GM12878 (cell line): ENCODE measurements around the gene PPFIA3.

ENCODE experiments used
- ATF3 ChIP-seq: IDR thresholded peaks from 2 replicates; pipeline ENCODE4 v1.6.1; 2011; ENCODE audit warnings: low read depth, mild to moderate bottlenecking, low read length, moderate library complexity, borderline replicate concordance; ENCODE audit errors: extremely low read depth
- CHD2 ChIP-seq: IDR thresholded peaks from 2 replicates; pipeline ENCODE4 v1.6.1; 2011; ENCODE audit warnings: low read depth, low read length, improper control_type of control experiment, borderline replicate concordance
- CREM ChIP-seq: IDR thresholded peaks from 2 replicates; pipeline ENCODE4 v1.6.1; 2014; ENCODE audit warnings: antibody characterized with exemption, low read depth
- CTCF ChIP-seq, 3 experiments: IDR thresholded peaks in 2 of 3; conservative IDR thresholded peaks in 1 of 3; 2 replicates each; pipeline ENCODE4 v1.5.1; 2011; ENCODE audit warnings: low read depth in 3 of 3, low read length in 3 of 3, mild to moderate bottlenecking in 3 of 3, control low read depth in 2 of 3, moderate library complexity in 2 of 3, inconsistent platforms in 1 of 3, mixed read lengths in 1 of 3; ENCODE audit not compliant: control insufficient read depth in 2 of 3, insufficient read depth in 1 of 3; ENCODE audit errors: extremely low read depth in 1 of 3
- HDAC6 ChIP-seq: fragments of 200-600 bp; sonication (generic); IDR thresholded peaks from one replicate; pipeline ENCODE4 v1.8.0; 2017; ENCODE audit warnings: antibody characterized with exemption; ENCODE audit not compliant: unreplicated experiment
- MYC ChIP-seq: IDR thresholded peaks from 2 replicates; pipeline ENCODE4 v1.6.1; 2011; ENCODE audit warnings: mild to moderate bottlenecking, low read length, moderate library complexity, inconsistent platforms; ENCODE audit not compliant: insufficient read depth, insufficient replicate concordance, insufficient read length, severe bottlenecking
- POLR2A ChIP-seq: IDR thresholded peaks from 2 replicates; pipeline ENCODE4 v1.6.1; 2011; ENCODE audit warnings: low read depth, mild to moderate bottlenecking, low read length
- SIN3A ChIP-seq: IDR thresholded peaks from 2 replicates; pipeline ENCODE4 v1.6.1; 2012; ENCODE audit warnings: low read depth, low read length, improper control_type of control experiment
- TF ChIP-seq, protein P1 (sequence below): IDR thresholded peaks from 2 replicates; pipeline ENCODE4 v1.6.1; 2012; ENCODE audit warnings: mild to moderate bottlenecking, low read depth, low read length
- TF ChIP-seq, protein P2 (sequence below): IDR thresholded peaks from 2 replicates; pipeline ENCODE4 v1.6.1; 2012; ENCODE audit warnings: low read depth, low read length, improper control_type of control experiment
- TF ChIP-seq, protein P3 (sequence below): fragments of 450-650 bp; formaldehyde crosslinking; IDR thresholded peaks from 2 replicates; pipeline ENCODE4 v1.4.0; 2020; ENCODE audit warnings: mild to moderate bottlenecking, moderate library complexity

GRCh38 chr19:49160450-49161189 lies 41.3 kb downstream of the PPFIA3 start:
- TF ChIP-seq CHD2 (no peak), POLR2A (no peak), CTCF (IDR thresholded peaks at IDR 0.05 in 2 of 3, conservative IDR thresholded peaks at IDR 0.05 in 1 of 3; ENCODE audit: control insufficient read depth in 2 of 3, extremely low read depth in 1 of 3, insufficient read depth in 1 of 3, low read depth in 3 of 3, low read length in 3 of 3) (no peak), MYC (no peak), SIN3A (no peak), HDAC6 (no peak), CREM (no peak), ATF3 (no peak)
- TF ChIP-seq, protein P1, sequence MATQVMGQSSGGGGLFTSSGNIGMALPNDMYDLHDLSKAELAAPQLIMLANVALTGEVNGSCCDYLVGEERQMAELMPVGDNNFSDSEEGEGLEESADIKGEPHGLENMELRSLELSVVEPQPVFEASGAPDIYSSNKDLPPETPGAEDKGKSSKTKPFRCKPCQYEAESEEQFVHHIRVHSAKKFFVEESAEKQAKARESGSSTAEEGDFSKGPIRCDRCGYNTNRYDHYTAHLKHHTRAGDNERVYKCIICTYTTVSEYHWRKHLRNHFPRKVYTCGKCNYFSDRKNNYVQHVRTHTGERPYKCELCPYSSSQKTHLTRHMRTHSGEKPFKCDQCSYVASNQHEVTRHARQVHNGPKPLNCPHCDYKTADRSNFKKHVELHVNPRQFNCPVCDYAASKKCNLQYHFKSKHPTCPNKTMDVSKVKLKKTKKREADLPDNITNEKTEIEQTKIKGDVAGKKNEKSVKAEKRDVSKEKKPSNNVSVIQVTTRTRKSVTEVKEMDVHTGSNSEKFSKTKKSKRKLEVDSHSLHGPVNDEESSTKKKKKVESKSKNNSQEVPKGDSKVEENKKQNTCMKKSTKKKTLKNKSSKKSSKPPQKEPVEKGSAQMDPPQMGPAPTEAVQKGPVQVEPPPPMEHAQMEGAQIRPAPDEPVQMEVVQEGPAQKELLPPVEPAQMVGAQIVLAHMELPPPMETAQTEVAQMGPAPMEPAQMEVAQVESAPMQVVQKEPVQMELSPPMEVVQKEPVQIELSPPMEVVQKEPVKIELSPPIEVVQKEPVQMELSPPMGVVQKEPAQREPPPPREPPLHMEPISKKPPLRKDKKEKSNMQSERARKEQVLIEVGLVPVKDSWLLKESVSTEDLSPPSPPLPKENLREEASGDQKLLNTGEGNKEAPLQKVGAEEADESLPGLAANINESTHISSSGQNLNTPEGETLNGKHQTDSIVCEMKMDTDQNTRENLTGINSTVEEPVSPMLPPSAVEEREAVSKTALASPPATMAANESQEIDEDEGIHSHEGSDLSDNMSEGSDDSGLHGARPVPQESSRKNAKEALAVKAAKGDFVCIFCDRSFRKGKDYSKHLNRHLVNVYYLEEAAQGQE = no peak
- TF ChIP-seq, protein P2, sequence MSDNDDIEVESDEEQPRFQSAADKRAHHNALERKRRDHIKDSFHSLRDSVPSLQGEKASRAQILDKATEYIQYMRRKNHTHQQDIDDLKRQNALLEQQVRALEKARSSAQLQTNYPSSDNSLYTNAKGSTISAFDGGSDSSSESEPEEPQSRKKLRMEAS = no peak
- TF ChIP-seq, protein P3, sequence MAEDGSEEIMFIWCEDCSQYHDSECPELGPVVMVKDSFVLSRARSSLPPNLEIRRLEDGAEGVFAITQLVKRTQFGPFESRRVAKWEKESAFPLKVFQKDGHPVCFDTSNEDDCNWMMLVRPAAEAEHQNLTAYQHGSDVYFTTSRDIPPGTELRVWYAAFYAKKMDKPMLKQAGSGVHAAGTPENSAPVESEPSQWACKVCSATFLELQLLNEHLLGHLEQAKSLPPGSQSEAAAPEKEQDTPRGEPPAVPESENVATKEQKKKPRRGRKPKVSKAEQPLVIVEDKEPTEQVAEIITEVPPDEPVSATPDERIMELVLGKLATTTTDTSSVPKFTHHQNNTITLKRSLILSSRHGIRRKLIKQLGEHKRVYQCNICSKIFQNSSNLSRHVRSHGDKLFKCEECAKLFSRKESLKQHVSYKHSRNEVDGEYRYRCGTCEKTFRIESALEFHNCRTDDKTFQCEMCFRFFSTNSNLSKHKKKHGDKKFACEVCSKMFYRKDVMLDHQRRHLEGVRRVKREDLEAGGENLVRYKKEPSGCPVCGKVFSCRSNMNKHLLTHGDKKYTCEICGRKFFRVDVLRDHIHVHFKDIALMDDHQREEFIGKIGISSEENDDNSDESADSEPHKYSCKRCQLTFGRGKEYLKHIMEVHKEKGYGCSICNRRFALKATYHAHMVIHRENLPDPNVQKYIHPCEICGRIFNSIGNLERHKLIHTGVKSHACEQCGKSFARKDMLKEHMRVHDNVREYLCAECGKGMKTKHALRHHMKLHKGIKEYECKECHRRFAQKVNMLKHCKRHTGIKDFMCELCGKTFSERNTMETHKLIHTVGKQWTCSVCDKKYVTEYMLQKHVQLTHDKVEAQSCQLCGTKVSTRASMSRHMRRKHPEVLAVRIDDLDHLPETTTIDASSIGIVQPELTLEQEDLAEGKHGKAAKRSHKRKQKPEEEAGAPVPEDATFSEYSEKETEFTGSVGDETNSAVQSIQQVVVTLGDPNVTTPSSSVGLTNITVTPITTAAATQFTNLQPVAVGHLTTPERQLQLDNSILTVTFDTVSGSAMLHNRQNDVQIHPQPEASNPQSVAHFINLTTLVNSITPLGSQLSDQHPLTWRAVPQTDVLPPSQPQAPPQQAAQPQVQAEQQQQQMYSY (CRISPR knock-in tag) = no peak
